GM12878 (cell line): Measurements from ENCODE around the gene TTLL10. TPM values are rescaled to one million over a fixed set of nuclear protein-coding genes. Genes with fewer than 3 reads are reported as not detected.

Source experiments
- ASH2L ChIP-seq: fragments of 300-600, 200-600 bp; sonication (generic); IDR thresholded peaks from 2 replicates; pipeline ENCODE4 v1.6.1; 2017; ENCODE audit warnings: low read depth, mild to moderate bottlenecking, borderline replicate concordance
- ATF7 ChIP-seq: fragments of 450-650 bp; IDR thresholded peaks from 2 replicates; pipeline ENCODE4 v1.6.1; 2016; ENCODE audit warnings: low read depth, mild to moderate bottlenecking
- BCL11A ChIP-seq: IDR thresholded peaks from 2 replicates; pipeline ENCODE4 v1.6.1; 2011; ENCODE audit warnings: low read depth, low read length
- BHLHE40 ChIP-seq, 2 experiments: fragments of 450-650 bp in 1 of 2; IDR thresholded peaks; 2 replicates each; pipeline ENCODE4 v1.6.1; 2011 to 2017; ENCODE audit warnings: low read depth in 2 of 2, borderline replicate concordance in 1 of 2, improper control_type of control experiment in 1 of 2, low read length in 1 of 2, mild to moderate bottlenecking in 1 of 2
- CBFB ChIP-seq: IDR thresholded peaks from 2 replicates; pipeline ENCODE4 v1.6.1; 2016; ENCODE audit warnings: antibody characterized with exemption, low read depth
- DPF2 ChIP-seq: fragments of 450-650 bp; IDR thresholded peaks from 2 replicates; pipeline ENCODE4 v1.6.1; 2017; ENCODE audit warnings: mild to moderate bottlenecking
- E4F1 ChIP-seq: fragments of 450-650 bp; IDR thresholded peaks from 2 replicates; pipeline ENCODE4 v1.6.1; 2018; ENCODE audit warnings: borderline replicate concordance, mild to moderate bottlenecking; ENCODE audit not compliant: partially characterized antibody
- HCFC1 ChIP-seq: fragments of 150-350 bp; IDR thresholded peaks from 2 replicates; pipeline ENCODE4 v1.6.1; 2014; ENCODE audit warnings: low read length
- IRF4 ChIP-seq: IDR thresholded peaks from 2 replicates; pipeline ENCODE4 v1.6.1; 2011; ENCODE audit warnings: low read depth, low read length
- MEF2B ChIP-seq: fragments of 450-650 bp; IDR thresholded peaks from 2 replicates; pipeline ENCODE4 v1.6.1; 2018; ENCODE audit warnings: mild to moderate bottlenecking, moderate library complexity; ENCODE audit not compliant: partially characterized antibody, poor library complexity, severe bottlenecking
- NR2C1 ChIP-seq: fragments of 450-650 bp; IDR thresholded peaks from 2 replicates; pipeline ENCODE4 v1.6.1; 2017; ENCODE audit warnings: antibody characterized with exemption, mild to moderate bottlenecking, moderate library complexity
- NR2F1 ChIP-seq: fragments of 450-650 bp; conservative IDR thresholded peaks from 2 replicates; pipeline ENCODE4 v1.6.1; 2017; ENCODE audit warnings: mild to moderate bottlenecking
- POLR2AphosphoS5 ChIP-seq: IDR thresholded peaks from 2 replicates; pipeline ENCODE4 v1.6.1; 2011; ENCODE audit warnings: mild to moderate bottlenecking, low read length, inconsistent platforms
- SRF ChIP-seq, 2 experiments: IDR thresholded peaks; 2 replicates each; pipeline ENCODE4 v1.6.1; 2011; ENCODE audit warnings: low read depth in 2 of 2, low read length in 2 of 2, mild to moderate bottlenecking in 1 of 2, moderate library complexity in 1 of 2
- TAF1 ChIP-seq: IDR thresholded peaks from 2 replicates; pipeline ENCODE4 v1.6.1; 2011; ENCODE audit warnings: mild to moderate bottlenecking, low read depth, low read length, borderline replicate concordance
- USF2 ChIP-seq: IDR thresholded peaks from 2 replicates; pipeline ENCODE4 v1.6.1; 2011; ENCODE audit warnings: low read depth, low read length, improper control_type of control experiment, borderline replicate concordance
- ZBTB4 ChIP-seq: fragments of 450-650 bp; formaldehyde crosslinking; IDR thresholded peaks from 2 replicates; pipeline ENCODE4 v1.4.0; 2022; ENCODE audit warnings: mild to moderate bottlenecking, moderate library complexity
- polyA plus RNA-seq, 11 experiments: library from polyadenylated mRNA; depleted of rRNA in 4 of 11; unstranded in 6 of 11; stranded (reverse) in 5 of 11; fragments of >200 nt; fragmentation: Nextera tagmentation in 4 of 11; fragmentation: Illumina TruSeq in 1 of 11; extraction: Ambion mirVana in 4 of 11; extraction: Trizol in 1 of 11; gene quantifications; 1 replicate in 1 of 11; 2 replicates in 10 of 11; pipeline versions ENCODE4 v1.2.1 to v1.2.3, GENCODE V29; 2011 to 2016; ENCODE audit warnings: inconsistent platforms in 2 of 11, missing spikeins in 2 of 11, low read depth in 1 of 11
- total RNA-seq, 4 experiments: library from RNA; depleted of rRNA in 3 of 4; stranded (reverse); fragments of >200 nt in 3 of 4; fragmentation: Illumina TruSeq in 1 of 4; extraction: Trizol in 1 of 4; gene quantifications; 2 replicates each; pipeline versions ENCODE4 v1.2.1 to v1.2.3, GENCODE V29; 2013 to 2021
- TF ChIP-seq, protein P1 (sequence below), 3 experiments: IDR thresholded peaks in 2 of 3; conservative IDR thresholded peaks in 1 of 3; 2 replicates each; pipeline ENCODE4 v1.5.1; 2011; ENCODE audit warnings: low read depth in 3 of 3, low read length in 3 of 3, mild to moderate bottlenecking in 3 of 3, control low read depth in 2 of 3, moderate library complexity in 2 of 3, inconsistent platforms in 1 of 3, mixed read lengths in 1 of 3; ENCODE audit not compliant: control insufficient read depth in 2 of 3, insufficient read depth in 1 of 3; ENCODE audit errors: extremely low read depth in 1 of 3
- TF ChIP-seq, protein P2 (sequence below): IDR thresholded peaks from 2 replicates; pipeline ENCODE4 v1.6.1; 2011; ENCODE audit warnings: mild to moderate bottlenecking, low read depth, low read length, moderate library complexity; ENCODE audit not compliant: insufficient replicate concordance

Gene TTLL10
- total and polyA plus RNA-seq, 10 of the 15 experiments (the other 5 are each of a cell fraction or from before 2014, with no cell fraction given) = not detected

DNA sequence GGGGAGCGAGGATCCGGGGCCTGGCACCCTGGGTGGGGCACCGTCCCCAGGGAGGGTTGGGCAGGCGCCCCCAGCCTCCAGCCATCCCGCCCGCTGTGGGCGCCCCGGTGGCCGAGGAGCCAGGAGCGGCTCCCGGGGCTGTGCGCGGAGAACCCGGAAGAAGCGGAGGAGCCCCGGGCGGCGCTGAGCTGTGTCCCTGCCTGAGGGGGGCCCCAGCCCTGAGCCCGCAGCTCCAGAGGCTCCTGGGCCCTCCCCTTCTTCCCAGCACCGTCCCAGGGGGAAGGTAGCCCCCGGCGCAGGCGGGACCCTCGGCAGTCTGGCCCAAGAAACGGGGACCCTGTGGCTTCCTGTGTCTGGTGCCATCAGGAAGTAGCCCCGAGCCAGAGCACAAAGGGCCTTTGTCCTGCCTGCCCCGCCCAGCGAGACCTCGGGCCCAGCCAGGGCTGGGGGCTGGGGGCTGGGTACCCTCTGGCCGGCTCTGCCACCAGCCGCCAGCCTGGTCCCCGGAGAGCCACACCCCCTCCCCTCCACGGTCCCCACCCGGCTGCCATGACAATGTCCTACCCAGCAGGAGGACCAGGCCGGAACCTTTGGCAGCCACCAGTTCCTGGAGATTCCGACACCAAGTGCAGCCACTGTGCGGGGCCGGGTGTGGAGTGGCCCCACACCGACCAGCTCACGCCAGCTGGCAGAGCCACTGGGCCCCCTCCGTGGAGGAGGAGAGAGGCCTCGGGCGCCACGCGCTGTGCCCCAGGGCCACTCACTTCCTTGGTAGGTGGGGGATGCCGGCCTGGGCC, 15.6 kb upstream of the TTLL10 start (continued):
- TF ChIP-seq NR2F1 = 0 out of 2 replicates have a peak, but pooled peaks have one; percentile 50
- peak; percentile 78 for TF ChIP-seq DPF2
- peak; percentile 50 for TF ChIP-seq MEF2B
- TF ChIP-seq POLR2AphosphoS5 = no peak
- no peak for TF ChIP-seq IRF4
- TF ChIP-seq ASH2L = no peak
- TF ChIP-seq E4F1 = peak; percentile 82
- no peak for TF ChIP-seq ZBTB4 (CRISPR knock-in tag)
- TF ChIP-seq CBFB = no peak
- no peak for TF ChIP-seq SRF (IDR thresholded peaks at IDR 0.05; ENCODE audit: low read depth in 2 of 2, low read length in 2 of 2)
- TF ChIP-seq, protein P1, sequence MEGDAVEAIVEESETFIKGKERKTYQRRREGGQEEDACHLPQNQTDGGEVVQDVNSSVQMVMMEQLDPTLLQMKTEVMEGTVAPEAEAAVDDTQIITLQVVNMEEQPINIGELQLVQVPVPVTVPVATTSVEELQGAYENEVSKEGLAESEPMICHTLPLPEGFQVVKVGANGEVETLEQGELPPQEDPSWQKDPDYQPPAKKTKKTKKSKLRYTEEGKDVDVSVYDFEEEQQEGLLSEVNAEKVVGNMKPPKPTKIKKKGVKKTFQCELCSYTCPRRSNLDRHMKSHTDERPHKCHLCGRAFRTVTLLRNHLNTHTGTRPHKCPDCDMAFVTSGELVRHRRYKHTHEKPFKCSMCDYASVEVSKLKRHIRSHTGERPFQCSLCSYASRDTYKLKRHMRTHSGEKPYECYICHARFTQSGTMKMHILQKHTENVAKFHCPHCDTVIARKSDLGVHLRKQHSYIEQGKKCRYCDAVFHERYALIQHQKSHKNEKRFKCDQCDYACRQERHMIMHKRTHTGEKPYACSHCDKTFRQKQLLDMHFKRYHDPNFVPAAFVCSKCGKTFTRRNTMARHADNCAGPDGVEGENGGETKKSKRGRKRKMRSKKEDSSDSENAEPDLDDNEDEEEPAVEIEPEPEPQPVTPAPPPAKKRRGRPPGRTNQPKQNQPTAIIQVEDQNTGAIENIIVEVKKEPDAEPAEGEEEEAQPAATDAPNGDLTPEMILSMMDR (IDR thresholded peaks at IDR 0.05 in 2 of 3, conservative IDR thresholded peaks at IDR 0.05 in 1 of 3; ENCODE audit: control insufficient read depth in 2 of 3, extremely low read depth in 1 of 3, insufficient read depth in 1 of 3, low read depth in 3 of 3, low read length in 3 of 3) = no peak
- TF ChIP-seq, protein P2, sequence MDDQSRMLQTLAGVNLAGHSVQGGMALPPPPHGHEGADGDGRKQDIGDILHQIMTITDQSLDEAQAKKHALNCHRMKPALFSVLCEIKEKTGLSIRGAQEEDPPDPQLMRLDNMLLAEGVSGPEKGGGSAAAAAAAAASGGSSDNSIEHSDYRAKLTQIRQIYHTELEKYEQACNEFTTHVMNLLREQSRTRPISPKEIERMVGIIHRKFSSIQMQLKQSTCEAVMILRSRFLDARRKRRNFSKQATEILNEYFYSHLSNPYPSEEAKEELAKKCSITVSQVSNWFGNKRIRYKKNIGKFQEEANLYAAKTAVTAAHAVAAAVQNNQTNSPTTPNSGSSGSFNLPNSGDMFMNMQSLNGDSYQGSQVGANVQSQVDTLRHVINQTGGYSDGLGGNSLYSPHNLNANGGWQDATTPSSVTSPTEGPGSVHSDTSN = no peak
- peak; percentile 19 for TF ChIP-seq NR2C1
- TF ChIP-seq HCFC1 = no peak
- no peak; the same call in 1 of the 2 replicates for TF ChIP-seq TAF1
- TF ChIP-seq ATF7 = no peak
- TF ChIP-seq BCL11A = no peak
- no peak for TF ChIP-seq USF2
- peak in 1 of 2 experiments; percentile 44; a peak in 1 of 4 replicates for TF ChIP-seq BHLHE40 (IDR thresholded peaks at IDR 0.05; ENCODE audit: borderline replicate concordance in 1 of 2, low read depth in 2 of 2, low read length in 1 of 2)
